GM10266 (cell line): Measurements from ENCODE around the gene GNA12.

ENCODE experiments used
- DNase-seq: peaks from one replicate; pipeline ENCODE4 v3.0.0; 2012; ENCODE audit errors: extremely low spot score
- TF ChIP-seq, protein P1 (sequence below): IDR thresholded peaks from 2 replicates; pipeline ENCODE4 v1.5.1; 2012; ENCODE audit warnings: mild to moderate bottlenecking, low read depth; ENCODE audit not compliant: control insufficient read depth, insufficient read depth; ENCODE audit errors: missing control alignments

The GNA12 gene

DNA sequence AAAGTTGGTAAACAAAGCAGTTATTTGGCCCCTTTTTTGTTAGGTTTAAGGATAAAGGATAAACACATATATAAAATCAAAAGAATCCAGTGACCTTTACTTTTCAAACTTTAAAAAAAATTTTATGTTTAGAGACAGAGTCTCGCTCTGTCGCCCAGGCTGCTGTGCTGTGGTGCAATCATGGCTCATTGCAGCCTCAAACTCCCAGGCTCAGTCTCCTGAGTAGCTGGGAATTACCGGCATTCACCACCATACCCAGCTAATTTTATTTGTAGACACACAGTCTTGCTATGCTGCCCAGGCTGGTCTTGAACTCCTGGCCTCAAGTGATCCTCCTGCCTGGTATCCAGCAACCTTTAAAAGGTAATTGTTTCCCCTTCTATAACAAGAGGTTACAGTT is 31.3 kb downstream of the GNA12 start:
- TF ChIP-seq, protein P1, sequence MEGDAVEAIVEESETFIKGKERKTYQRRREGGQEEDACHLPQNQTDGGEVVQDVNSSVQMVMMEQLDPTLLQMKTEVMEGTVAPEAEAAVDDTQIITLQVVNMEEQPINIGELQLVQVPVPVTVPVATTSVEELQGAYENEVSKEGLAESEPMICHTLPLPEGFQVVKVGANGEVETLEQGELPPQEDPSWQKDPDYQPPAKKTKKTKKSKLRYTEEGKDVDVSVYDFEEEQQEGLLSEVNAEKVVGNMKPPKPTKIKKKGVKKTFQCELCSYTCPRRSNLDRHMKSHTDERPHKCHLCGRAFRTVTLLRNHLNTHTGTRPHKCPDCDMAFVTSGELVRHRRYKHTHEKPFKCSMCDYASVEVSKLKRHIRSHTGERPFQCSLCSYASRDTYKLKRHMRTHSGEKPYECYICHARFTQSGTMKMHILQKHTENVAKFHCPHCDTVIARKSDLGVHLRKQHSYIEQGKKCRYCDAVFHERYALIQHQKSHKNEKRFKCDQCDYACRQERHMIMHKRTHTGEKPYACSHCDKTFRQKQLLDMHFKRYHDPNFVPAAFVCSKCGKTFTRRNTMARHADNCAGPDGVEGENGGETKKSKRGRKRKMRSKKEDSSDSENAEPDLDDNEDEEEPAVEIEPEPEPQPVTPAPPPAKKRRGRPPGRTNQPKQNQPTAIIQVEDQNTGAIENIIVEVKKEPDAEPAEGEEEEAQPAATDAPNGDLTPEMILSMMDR, result no peak
- DNase-seq, result no peak

DNA sequence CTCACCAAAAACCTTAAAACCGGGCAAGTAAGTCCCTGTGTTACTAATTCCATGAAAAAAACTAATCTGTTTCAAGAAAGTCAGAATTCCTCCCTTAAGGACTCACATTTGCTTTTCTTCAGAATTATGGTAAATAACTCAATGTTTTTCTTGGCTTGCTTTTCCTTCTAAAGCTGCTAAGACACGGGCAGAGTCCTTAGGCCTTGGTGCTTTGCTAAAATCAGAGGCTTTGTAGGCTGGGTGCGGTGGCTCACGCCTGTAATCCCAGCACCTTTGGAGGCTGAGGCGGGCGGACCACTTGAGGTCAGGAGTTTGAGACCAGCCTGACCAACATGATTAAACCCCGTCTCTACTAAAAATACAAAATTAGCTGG is 32.0 kb downstream of the GNA12 start:
- TF ChIP-seq, protein P1, result no peak
- no peak for DNase-seq

DNA sequence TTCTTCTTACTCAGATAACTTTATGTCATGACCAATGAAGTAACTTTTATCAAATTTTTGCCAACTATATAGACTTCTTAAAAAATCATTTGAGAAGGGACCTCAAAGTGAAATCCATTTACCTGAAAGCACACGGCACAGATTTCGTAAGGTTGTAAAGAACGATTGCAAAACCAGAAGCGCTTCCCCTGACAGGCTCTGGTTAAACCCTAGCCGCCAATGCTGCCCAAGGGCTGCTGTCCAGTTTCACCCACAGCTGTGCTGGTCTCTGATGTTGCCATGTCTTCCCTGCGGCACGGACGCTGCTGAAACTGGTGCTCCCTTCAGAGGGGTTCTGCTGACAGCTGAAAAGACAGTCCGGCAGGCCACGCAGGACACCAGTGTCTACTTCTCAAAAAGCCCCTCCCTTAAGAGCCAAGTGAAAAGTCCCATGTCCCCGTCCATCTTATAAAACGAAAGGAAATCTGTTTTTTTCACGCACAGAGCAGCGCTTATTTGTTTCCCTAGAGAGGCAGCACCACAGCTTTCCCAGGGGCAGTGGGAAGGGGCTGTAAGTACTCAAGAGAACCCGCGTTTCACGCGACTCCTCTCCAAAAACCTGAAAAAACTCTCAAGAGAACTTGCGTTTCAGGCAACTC is 32.5 kb downstream of the GNA12 start:
- no peak for DNase-seq
- TF ChIP-seq, protein P1, result no peak

DNA sequence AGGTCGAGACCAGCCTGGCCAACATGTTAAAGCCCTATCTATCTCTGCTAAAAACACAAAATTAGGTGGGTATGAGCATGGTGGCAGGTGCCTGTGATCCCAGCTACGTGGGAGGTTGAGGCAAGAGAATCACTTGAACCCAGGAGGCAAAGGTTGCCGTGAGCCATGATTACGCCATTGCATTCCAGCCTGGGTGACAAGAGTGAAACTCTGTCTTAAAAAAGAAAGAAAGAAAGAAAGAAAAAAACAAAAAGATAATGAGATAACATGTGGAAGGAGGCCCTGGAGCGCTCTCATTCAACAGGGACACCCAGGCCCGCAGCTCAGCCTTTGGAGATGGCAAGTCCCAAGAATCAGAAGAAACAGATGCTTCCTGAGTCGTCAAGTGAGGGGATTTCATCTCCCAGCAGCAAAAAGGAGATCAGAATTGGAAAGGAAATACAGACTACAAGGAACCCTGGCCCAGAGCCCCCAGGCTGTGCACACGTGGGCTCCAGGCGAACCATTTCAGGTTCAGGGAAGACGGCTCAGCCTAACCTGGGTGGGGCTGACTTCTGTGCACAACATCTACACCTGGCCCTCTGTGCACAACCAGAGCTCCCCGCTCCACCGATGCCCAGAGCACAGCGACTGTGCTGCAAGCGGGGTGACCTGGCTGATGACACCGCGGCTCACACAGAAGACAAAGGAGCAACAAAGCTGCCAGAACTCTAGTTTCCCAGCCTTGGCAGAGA is 33.3 kb downstream of the GNA12 start:
- no peak for DNase-seq
- TF ChIP-seq, protein P1, result no peak

DNA sequence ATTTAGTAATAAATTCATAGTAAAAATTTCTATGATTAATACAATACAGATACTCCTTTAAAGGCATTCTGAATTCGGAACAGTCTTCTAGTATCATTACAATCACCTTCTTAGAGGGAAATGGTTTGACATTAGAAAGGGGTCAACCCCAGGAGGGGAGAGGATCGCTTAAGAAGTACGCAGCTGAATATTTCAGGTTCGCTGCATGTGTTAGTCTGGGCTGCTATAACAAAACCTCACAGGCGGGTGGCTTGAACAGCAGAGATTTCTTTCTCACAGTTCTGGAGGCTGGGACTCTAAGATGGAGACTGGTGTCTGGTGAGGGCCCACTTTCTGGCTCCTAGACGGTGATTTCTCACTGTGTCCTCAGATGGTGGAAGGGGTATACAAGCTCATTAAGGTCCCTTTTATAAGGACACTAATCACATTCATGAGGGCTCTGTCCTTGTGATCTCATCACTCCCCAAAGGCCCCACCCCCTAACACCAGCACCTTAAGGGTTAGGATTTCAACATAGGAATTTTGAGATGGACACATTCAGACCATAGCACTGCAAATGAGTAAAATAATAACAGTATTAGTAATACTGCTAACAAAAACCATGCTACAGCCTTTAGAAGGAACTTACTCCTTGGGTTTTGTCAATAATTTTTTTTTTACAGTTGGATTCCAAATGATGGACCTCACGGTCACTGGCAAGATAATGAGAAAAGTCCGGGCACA is 34.0 kb downstream of the GNA12 start:
- TF ChIP-seq, protein P1, result no peak

DNA sequence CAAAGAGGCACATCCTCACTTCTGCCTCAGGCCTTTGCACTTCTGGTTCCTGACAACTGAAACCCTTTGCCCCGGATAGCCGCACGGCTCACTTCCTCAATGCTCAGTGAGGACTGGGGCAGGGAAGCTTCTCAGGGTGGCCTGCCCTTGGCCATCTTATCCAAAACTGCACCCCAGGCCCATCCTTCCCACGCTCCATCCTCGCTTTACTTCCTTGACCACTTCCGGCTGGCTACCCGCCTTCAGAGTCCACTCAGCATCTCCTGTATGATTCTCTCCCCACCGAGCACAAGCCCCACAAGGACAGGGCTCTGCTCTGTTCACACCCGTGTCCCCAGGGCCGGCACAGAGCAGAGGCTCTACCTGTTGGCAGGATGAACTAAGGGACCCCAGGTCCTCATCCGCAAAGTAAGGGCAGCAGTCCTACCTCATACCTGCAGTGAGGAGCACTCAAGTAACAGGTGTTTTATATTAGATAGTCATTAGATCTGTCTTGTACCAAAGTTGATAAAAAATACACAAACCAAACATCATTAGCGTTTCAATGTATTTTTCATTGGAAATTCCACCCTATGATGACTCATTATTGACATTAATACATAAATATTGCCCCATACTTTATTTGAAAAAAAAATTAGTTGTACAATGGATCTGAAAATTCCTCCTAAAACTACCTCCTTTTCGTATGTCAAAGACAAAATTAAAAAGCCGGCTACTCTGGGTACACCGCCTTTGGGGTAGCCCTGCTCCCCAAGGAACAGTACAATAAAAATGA is 35.0 kb downstream of the GNA12 start:
- DNase-seq, result no peak
- TF ChIP-seq, protein P1, result no peak

More for the DNA sequence above, 34.0 kb downstream of the GNA12 start:
- DNase-seq, result no peak
